Activated CD4-positive, alpha-beta T cell treated with anti-CD3 and anti-CD28 coated beads, Interleukin-2, amount 10 ng/mL, durations not matched to agents 7 days and 5 days (primary cell): ENCODE data around the gene REM2. TPM values are rescaled to one million over a fixed set of nuclear protein-coding genes. Genes with fewer than 3 reads are reported as not detected.
"Not testable (repeated sequence)": the region's sequence is repeated elsewhere in the genome, so short reads cannot be mapped to it uniquely, and the experiment has no call there.

Experiments
- CTCF ChIA-PET: fragments of 350-600 bp; sonication (Branson Sonifier 250); formaldehyde crosslinking; loops from one replicate; lab custom pipeline; 2021; ENCODE audit warnings: antibody characterized with exemption; lab: Charles Lee
- POLR2A ChIA-PET: fragments of 350-600 bp; sonication (Branson Sonifier 250); formaldehyde crosslinking; loops from one replicate; lab custom pipeline; 2021; ENCODE audit warnings: antibody characterized with exemption; lab: Charles Lee
- DNase-seq: peaks from one replicate; pipeline ENCODE4 v3.0.0-alpha.2; 2020
- H3K27ac Mint-ChIP-seq: one replicate; pipeline ENCODE4 v1.8.0; 2021; ENCODE audit warnings: mild to moderate bottlenecking, moderate library complexity, mixed read lengths
- H3K27me3 Mint-ChIP-seq: one replicate; pipeline ENCODE4 v1.8.0; 2021; ENCODE audit warnings: mixed read lengths
- H3K36me3 Mint-ChIP-seq: one replicate; pipeline ENCODE4 v1.8.0; 2021; ENCODE audit warnings: low read depth, mixed read lengths
- H3K4me1 Mint-ChIP-seq: one replicate; pipeline ENCODE4 v1.8.0; 2021; ENCODE audit warnings: mixed read lengths
- H3K4me3 Mint-ChIP-seq: one replicate; pipeline ENCODE4 v1.8.0; 2021; ENCODE audit warnings: mild to moderate bottlenecking, moderate library complexity, mixed read lengths
- H3K9me3 Mint-ChIP-seq: one replicate; pipeline ENCODE4 v1.8.0; 2021; ENCODE audit warnings: mixed read lengths
- total RNA-seq, 2 experiments: library from RNA; stranded (reverse); gene quantifications; one replicate each; pipeline ENCODE4 v1.2.3, GENCODE V29; 2021

The REM2 gene
- total RNA-seq, 2 experiments from 2014 or later = 0.52 to 0.69 TPM

DNA sequence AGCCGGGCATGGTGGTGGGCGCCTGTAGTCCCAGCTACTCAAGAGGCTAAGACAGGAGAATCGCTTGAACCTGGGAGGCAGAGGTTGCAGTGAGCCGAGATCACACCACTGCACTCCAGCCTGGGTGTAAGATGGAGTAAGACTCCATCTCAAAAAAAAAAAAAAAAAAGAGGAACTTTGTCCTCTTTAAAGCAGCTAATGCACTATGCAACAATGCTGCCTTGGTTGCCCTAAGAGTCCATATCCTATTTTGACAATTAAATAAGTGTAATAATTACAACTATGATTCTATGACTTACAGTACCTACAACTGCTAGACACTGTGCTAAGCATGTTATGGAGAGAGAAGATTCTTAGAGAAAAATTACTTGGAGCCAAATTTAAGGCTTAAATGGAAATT is 31.8 kb downstream of the REM2 start:
- POLR2A ChIA-PET = not testable (repeated sequence)
- H3K36me3 Mint-ChIP-seq = peaks cover 40% of the 10 kb centered on the region
- CTCF ChIA-PET = interaction anchor here (0.6 to 2.5 kb wide), 5 partner anchors 12 to 345 kb away, joined by 3 to 11 read pairs (median 5); no protein-coding TSS in a partner anchor

DNA sequence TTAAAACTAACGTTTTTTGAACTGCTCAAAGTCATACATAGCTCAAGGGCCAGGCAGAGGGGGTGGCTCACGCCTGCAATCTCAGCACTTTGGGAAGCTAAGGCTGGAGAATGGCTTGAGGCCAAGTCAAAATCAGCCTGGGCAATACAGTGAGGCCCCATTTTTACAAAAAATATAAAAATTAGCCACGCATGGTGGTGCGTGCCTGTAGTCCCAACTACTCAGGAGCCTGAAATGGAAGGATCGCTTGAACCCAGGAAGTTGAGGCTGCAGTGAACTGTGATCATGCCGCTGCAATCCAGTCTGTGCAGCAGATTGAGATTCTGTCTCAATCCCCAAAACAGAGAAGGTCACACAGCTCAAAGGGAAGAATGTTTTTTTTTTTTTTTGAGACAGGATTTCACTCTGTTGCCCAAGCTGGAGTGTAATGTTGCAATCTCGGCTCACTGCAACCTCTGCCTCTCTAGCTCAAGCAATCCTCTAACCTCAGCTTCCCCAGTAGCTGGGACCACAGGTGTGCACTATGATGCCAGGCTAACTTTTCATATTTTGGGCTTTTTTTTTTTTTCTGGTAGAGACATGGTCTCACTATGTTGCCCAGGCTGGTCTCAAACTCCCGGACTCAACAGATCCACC is 33.0 kb downstream of the REM2 start:
- no peak overlapping the region for H3K4me3 Mint-ChIP-seq
- peaks cover 43% of the 10 kb centered on the region for H3K36me3 Mint-ChIP-seq
- ChIA-PET POLR2A (no interaction called here), CTCF (interaction anchor here (0.9 to 5.9 kb wide), 7 partner anchors 11 to 346 kb away, joined by 3 to 45 read pairs (median 5); partner anchors contain the start of gene PRMT5)
- no peaks in the 10 kb centered on the region for H3K9me3 Mint-ChIP-seq
- peaks cover 52% of the 10 kb centered on the region for H3K4me1 Mint-ChIP-seq
- peak overlapping the region; percentile 3 for H3K27ac Mint-ChIP-seq
- no peaks in the 10 kb centered on the region for H3K27me3 Mint-ChIP-seq
- DNase-seq = no peak

More for the DNA sequence above, 31.8 kb downstream of the REM2 start:
- not testable (repeated sequence) for H3K4me3 Mint-ChIP-seq, H3K27me3 Mint-ChIP-seq, H3K9me3 Mint-ChIP-seq, H3K27ac Mint-ChIP-seq, DNase-seq
- peaks cover 46% of the 10 kb centered on the region for H3K4me1 Mint-ChIP-seq

DNA sequence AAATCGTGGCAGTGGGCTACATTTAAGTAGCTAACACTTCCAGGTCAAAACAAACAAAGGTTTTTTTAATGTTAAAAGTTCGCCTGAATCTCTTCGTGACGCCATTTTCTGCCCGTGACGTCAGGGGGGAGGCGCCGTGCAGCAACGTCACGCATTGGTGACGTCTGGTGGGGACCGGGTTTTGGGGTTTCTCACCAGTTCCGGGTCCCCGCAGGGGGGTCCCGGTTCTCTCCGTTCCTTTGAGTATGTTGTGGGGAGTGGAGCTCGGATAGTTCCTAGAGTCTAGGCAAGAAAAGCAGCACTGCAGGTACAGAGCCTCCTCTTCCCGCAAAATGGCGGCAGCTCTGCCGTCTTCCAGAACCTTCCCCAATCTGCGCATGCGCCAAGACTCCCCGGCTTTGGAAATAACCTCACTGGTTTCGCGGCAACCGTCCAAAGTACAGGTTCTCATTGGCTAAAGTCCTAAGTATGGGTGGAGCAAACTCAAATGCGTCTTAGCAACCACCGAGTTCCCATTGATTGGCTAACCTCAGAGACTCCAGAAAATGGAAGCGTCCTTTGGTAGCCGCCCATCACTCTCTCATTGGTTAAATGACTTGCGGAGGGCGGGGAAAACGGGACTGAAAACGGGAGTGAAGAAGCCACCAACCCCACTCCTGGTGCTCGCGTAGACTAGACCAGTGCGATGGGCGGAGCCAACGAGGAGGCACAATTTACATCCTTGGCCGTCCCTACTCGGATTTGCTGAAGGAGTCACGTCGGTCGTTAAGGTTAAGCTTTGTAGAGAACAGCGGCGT is 36.0 kb downstream of the REM2 start, which contains the start of gene RBM23:
Gene RBM23 (minus strand): TSS at position 346 of the 797 bp plus-strand sequence.
- H3K36me3 Mint-ChIP-seq = peaks cover 44% of the 10 kb centered on the region
- DNase-seq = peak; percentile 100
- H3K27ac Mint-ChIP-seq = peak within 1 kb of the TSS; percentile 100
- no peaks in the 10 kb centered on the region for H3K27me3 Mint-ChIP-seq
- peaks cover 45% of the 10 kb centered on the region for H3K4me1 Mint-ChIP-seq
- no peaks in the 10 kb centered on the region for H3K9me3 Mint-ChIP-seq
- ChIA-PET CTCF (interaction anchor here (0.6 to 5.9 kb wide), 13 partner anchors 11 to 1005 kb away, joined by 3 to 45 read pairs (median 6); partner anchors contain the start of genes CDH24 and PRMT5), POLR2A (interaction anchor here (1.3 kb wide), 1 partner anchor 37 kb away, joined by 3 read pairs; no protein-coding TSS in a partner anchor)
- peak within 1 kb of the TSS; percentile 91 for H3K4me3 Mint-ChIP-seq

DNA sequence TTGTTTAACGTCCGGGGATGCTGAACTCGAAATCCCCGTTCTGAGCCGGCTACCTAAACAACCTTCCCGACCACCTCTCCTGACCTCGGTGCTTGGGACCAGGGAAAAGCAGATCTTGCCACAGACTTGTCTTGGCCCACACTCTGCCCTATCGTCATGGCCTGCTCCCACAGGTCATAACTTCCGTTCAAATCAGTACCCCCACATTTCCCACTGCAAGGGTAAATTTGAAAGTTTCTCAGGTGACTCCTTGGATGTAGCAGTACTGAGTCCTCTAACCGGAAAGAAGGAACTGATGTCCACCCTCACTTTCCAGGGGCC is 36.5 kb downstream of the REM2 start:
- H3K27ac Mint-ChIP-seq = peak overlapping the region; percentile 100
- peaks cover 43% of the 10 kb centered on the region for H3K36me3 Mint-ChIP-seq
- H3K9me3 Mint-ChIP-seq = no peaks in the 10 kb centered on the region
- peaks cover 45% of the 10 kb centered on the region for H3K4me1 Mint-ChIP-seq
- peak overlapping the region; percentile 91 for H3K4me3 Mint-ChIP-seq
- no peak for DNase-seq
- ChIA-PET POLR2A (interaction anchor here (1.3 kb wide), 1 partner anchor 36 kb away, joined by 3 read pairs; no protein-coding TSS in a partner anchor), CTCF (interaction anchor here (0.6 to 5.9 kb wide), 10 partner anchors 10 to 359 kb away, joined by 3 to 45 read pairs (median 6); partner anchors contain the start of genes CDH24 and PRMT5)
- no peaks in the 10 kb centered on the region for H3K27me3 Mint-ChIP-seq

DNA sequence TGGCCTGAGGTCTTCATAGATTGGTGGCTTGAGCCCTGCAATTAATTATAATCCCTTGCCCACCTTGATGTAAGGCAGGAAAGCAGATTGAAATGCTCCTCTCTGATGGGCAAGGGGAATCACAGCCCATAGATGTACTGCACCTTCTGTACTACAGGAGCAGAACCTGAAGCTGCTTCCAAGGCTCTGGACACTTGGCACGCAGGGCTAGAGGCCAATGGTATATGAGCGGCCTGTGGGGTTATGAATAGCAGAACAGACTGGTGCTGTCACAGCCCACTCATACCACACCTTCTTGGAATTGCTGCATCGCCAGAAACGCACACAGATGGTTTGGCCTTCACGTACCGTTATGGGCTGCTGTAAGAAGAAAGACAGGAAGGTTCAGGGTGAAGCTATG is 37.7 kb downstream of the REM2 start:
- no peaks in the 10 kb centered on the region for H3K9me3 Mint-ChIP-seq
- ChIA-PET CTCF (interaction anchor here (0.9 to 5.9 kb wide), 6 partner anchors 9 to 360 kb away, joined by 3 to 45 read pairs (median 6); partner anchors contain the start of genes CDH24 and PRMT5), POLR2A (no interaction called here)
- H3K4me1 Mint-ChIP-seq = peaks cover 43% of the 10 kb centered on the region
- no peak overlapping the region for H3K27ac Mint-ChIP-seq
- H3K36me3 Mint-ChIP-seq = peaks cover 49% of the 10 kb centered on the region
- H3K27me3 Mint-ChIP-seq = no peaks in the 10 kb centered on the region
- no peak for DNase-seq
- no peak overlapping the region for H3K4me3 Mint-ChIP-seq

DNA sequence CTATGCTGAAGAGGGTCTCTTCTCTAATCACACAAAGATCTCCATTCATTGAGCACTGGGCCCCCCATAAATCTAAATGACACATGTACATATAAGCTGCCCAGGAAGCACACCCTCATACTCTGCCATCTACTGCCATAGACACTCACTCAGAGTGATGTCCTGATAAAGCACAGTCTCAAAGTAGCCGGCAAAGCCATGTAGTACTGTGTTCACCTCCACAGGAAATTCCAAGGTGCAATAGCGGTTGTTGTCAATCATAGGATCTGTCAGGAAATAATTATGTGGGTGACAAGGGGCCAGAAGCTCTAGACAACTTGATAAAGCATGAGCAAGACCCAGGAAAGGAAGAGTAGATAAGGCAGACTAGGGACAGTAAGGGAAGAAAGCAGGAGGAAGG is 39.3 kb downstream of the REM2 start:
- Mint-ChIP-seq H3K36me3 (peaks cover 52% of the 10 kb centered on the region), H3K27me3 (no peaks in the 10 kb centered on the region)

DNA sequence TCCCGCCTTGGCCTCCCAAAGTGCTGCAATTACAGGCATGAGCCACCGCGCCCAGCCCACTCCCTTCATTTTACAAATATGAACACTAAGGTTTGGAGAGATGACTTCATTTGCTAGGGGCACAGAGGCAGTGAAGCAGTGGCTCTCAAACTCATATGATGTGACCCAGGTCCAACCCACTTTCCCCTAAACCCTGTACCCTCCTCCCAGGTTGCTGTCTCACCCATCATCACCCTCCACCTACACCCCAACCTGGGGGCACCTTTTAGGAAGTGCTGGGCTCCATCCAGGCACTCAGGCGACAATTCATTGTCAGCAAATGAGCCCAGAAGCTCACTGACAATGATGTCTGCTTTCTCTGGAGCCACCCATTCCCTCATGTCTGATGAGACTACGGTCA is 40.7 kb downstream of the REM2 start:
- DNase-seq = no peak
- Mint-ChIP-seq H3K4me3 (no peak overlapping the region), H3K36me3 (peaks cover 43% of the 10 kb centered on the region), H3K9me3 (no peaks in the 10 kb centered on the region), H3K27me3 (no peaks in the 10 kb centered on the region), H3K4me1 (peaks cover 42% of the 10 kb centered on the region), H3K27ac (no peak overlapping the region)
- POLR2A ChIA-PET = no interaction called here
- CTCF ChIA-PET = interaction anchor here (1.8 kb wide), 1 partner anchor 51 kb away, joined by 3 read pairs; no protein-coding TSS in a partner anchor

More for the DNA sequence above, 39.3 kb downstream of the REM2 start:
- POLR2A ChIA-PET = no interaction called here
- H3K9me3 Mint-ChIP-seq = no peaks in the 10 kb centered on the region
- CTCF ChIA-PET = interaction anchor here (1.8 kb wide), 1 partner anchor 49 kb away, joined by 3 read pairs; no protein-coding TSS in a partner anchor
- DNase-seq = no peak
- H3K4me3 Mint-ChIP-seq = no peak overlapping the region
- no peak overlapping the region for H3K27ac Mint-ChIP-seq
- peaks cover 43% of the 10 kb centered on the region for H3K4me1 Mint-ChIP-seq

DNA sequence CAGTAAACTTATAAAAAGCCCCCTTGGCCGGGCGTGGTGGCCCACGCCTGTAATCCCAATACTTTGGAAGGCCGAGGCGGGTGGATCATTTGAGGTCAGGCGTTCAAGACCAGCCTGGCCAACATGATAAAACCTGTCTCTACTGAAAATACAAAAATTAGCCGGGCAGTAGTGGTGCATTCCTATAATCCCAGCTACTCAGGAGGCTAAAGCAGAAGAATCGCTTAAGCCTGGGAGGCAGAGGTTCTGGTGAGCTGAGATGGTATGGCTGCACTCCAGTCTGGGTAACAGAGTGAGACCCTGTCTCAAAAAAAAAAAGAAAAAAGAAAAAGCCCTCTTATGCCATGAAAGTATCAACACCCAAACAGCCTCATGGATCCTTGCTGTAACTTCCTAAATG is 42.5 kb downstream of the REM2 start:
- ChIA-PET CTCF (no interaction called here), POLR2A (no interaction called here)
- Mint-ChIP-seq H3K27me3 (no peaks in the 10 kb centered on the region), H3K27ac (no peak overlapping the region), H3K9me3 (no peaks in the 10 kb centered on the region), H3K36me3 (peaks cover 34% of the 10 kb centered on the region), H3K4me3 (no peak overlapping the region), H3K4me1 (peaks cover 28% of the 10 kb centered on the region)
- no peak for DNase-seq

DNA sequence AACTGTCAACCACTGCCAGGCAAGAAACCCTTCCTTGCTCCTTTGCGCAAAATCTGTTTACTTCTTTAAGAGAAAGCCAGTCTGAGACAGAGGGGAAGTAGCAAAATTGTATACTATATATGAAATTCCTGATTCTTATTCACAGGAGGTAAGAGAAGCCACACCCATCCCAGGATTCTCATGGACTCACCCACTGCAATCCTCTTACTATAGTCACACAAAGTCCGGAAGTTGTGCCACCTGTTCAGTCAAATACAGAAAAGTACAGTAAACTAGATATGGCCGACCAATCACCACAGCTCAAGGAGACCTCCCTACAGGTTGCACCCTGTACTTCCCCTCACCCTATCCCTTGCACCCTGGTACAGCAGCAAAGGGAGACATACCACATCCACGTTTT is 43.3 kb downstream of the REM2 start:
- Mint-ChIP-seq H3K4me3 (no peak overlapping the region), H3K4me1 (peaks cover 26% of the 10 kb centered on the region), H3K27me3 (no peaks in the 10 kb centered on the region), H3K9me3 (no peaks in the 10 kb centered on the region), H3K36me3 (peaks cover 31% of the 10 kb centered on the region), H3K27ac (no peak overlapping the region)
- DNase-seq = no peak
- ChIA-PET CTCF (no interaction called here), POLR2A (no interaction called here)

DNA sequence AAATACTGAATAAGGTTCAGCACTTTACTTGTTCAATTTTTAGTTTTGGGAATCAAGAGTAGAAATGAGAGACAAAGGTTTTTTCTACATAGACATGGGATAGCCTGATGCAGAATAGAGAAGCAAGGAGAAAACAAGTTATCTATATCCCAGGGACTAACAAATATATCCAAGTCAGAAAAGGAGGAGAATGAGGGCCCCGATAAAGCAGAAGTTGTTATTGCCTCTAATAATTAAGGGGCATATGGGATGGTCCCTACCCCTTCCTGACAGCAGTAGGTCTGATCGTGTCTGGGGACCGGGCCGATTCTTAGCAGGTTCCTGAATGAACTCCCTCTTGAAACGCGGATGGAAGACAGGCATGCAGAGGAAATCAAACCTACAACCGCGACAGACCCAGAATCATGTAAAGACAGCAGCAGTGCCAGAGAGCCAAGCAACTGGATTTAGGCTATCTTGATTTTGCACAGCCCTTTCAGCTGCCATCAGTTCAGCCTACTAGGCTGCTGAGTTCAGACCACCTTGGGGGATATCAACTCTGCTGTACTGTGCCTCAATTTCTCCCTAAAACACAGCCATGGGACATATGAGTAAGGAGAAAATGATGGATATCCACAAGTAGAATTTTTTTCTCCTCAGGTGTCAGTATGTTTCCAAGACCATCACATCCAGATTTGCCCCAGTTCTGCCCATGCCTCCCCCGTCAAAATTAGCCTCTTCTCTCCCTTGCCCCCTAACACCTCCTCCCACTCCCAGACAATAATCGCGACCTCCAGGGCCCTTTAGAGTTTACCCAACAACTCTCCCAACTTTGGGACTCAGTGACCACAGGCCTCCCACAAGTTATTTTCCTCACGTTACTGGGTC is 45.4 kb downstream of the REM2 start:
- peaks cover 27% of the 10 kb centered on the region for H3K4me1 Mint-ChIP-seq
- POLR2A ChIA-PET = interaction anchor here (0.5 kb wide), 1 partner anchor 78 kb away, joined by 3 read pairs; no protein-coding TSS in a partner anchor
- peak; percentile 16 for DNase-seq
- peaks cover 24% of the 10 kb centered on the region for H3K36me3 Mint-ChIP-seq
- no peaks in the 10 kb centered on the region for H3K27me3 Mint-ChIP-seq
- no peak overlapping the region for H3K4me3 Mint-ChIP-seq
- H3K9me3 Mint-ChIP-seq = no peaks in the 10 kb centered on the region
- CTCF ChIA-PET = interaction anchor here (0.7 to 3.2 kb wide), 21 partner anchors 10 to 372 kb away, joined by 3 to 45 read pairs (median 7); partner anchors contain the start of genes AJUBA, CDH24, DAD1 and HAUS4
- H3K27ac Mint-ChIP-seq = no peak overlapping the region

DNA sequence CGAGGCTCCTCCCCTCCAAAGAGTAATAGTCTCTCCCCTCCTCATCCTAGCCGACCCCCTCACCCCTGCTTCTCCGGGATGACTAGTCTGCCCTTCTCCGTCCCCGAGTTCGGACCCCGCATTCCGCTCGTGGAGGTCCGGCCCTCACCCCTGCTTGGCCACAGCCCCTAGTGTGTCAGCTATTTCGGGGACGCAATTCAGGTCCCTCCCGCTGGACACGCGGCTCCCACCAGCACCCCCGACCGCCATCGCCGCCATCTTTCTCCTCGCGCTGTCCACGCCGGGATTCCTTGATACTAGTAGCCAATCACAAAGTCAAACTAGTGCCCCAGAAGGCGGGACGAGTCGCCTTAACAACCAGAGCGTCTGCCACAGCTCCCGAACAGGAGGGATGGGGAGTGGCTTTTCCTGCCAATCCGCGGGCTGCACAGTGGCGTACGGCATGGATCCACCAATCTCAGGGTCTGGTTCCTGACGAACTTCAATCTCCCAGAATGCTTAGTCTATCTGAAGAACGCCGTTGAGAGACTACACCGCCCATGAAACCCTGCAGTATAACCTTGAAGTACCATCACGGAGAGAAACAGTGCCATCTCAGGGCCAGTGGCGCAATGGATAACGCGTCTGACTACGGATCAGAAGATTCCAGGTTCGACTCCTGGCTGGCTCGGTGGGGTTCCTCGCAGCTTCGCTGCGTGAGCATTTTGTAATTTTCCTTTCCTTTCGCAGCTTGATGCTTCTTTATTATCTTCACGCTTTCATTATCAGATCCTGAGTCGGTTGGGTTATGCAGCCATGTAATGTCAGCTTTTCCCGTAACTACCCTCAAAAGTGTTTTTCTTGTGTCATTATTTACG is 46.3 kb downstream of the REM2 start, which contains the start of gene PRMT5:
Gene PRMT5 (minus strand): TSS at position 273 of the 857 bp plus-strand sequence. CDS start 15 bp downstream, at position 258.
- peaks cover 20% of the 10 kb centered on the region for H3K36me3 Mint-ChIP-seq
- no peak within 1 kb of the TSS for H3K27ac Mint-ChIP-seq
- H3K4me1 Mint-ChIP-seq = peaks cover 27% of the 10 kb centered on the region
- H3K4me3 Mint-ChIP-seq = no peak within 1 kb of the TSS
- ChIA-PET CTCF (interaction anchor here (1.1 to 3.2 kb wide), 24 partner anchors 10 to 419 kb away, joined by 3 to 45 read pairs (median 7); partner anchors contain the start of genes AJUBA, CDH24, HAUS4 and RBM23), POLR2A (interaction anchor here (0.5 to 1.0 kb wide), 4 partner anchors 27 to 77 kb away, joined by 3 read pairs; no protein-coding TSS in a partner anchor)
- no peaks in the 10 kb centered on the region for H3K27me3 Mint-ChIP-seq
- H3K9me3 Mint-ChIP-seq = no peaks in the 10 kb centered on the region
- peak; percentile 99 for DNase-seq
